ENCODE data around the gene HES5.

The HES5 gene

GRCh38 chr1:2528966-2529783 is 888 bp downstream of the HES5 start:
- H3K4me2 ChIP-seq (ENCODE audit: low read depth, low read length, poor library complexity, severe bottlenecking), result no peak overlapping the region
- 0 out of 2 replicates have a peak, but pooled peaks cover 2% of the 10 kb centered on the region for H4K20me1 ChIP-seq (ENCODE audit: low read depth, low read length)
- TF ChIP-seq CTCF (IDR thresholded peaks at IDR 0.05; ENCODE audit: insufficient read depth, low read length, poor library complexity, severe bottlenecking), result no peak
- H3K27me3 ChIP-seq (ENCODE audit: low read length), result no peaks in the 10 kb centered on the region
- no peaks in the 10 kb centered on the region for H3F3A ChIP-seq (ENCODE audit: insufficient read depth)
- no peaks in the 10 kb centered on the region for H3K36me3 ChIP-seq (ENCODE audit: low read length)
- no peaks in the 10 kb centered on the region for H3K9me2 ChIP-seq (replicated peaks; ENCODE audit: insufficient read depth, low read length)
- H2AFZ ChIP-seq (ENCODE audit: low read depth, low read length, severe bottlenecking), result no peak overlapping the region
- peaks cover 18% of the 10 kb centered on the region for H3K79me2 ChIP-seq (ENCODE audit: insufficient read depth, low read length)
- no peaks in the 10 kb centered on the region for H3K9me3 ChIP-seq (ENCODE audit: insufficient read depth, low read length)
- H3K27ac ChIP-seq (ENCODE audit: low read depth, low read length), result no peak overlapping the region
- no peak overlapping the region for H3K9ac ChIP-seq (ENCODE audit: low read length)
- no peak overlapping the region for H3K4me3 ChIP-seq (ENCODE audit: insufficient read depth, low read length, poor library complexity, severe bottlenecking)

DNA sequence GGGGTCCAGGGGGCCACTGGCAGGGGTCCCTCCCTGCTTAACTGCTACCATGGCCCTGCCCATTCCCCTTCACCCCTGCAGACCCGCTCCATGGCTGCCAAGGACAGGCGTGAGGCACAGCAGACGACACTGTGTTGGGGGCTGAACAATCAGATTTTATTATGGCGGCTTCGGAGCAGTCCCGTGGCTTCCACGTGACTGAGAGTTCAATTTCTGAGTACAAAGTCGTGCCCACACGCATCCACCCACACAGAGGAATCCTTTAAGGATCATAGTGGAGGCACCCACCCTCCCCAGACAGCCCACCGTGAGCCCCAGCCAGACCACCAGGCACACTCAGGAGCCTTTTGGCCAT is 1.5 kb downstream of the HES5 start:
- H2AFZ ChIP-seq (ENCODE audit: low read depth, low read length, severe bottlenecking), result no peak overlapping the region
- no peaks in the 10 kb centered on the region for H3K36me3 ChIP-seq (ENCODE audit: low read length)
- no peak overlapping the region for H3K9ac ChIP-seq (ENCODE audit: low read length)
- peaks cover 24% of the 10 kb centered on the region for H3K79me2 ChIP-seq (ENCODE audit: insufficient read depth, low read length)
- 0 out of 2 replicates have a peak, but pooled peaks cover 2% of the 10 kb centered on the region for H4K20me1 ChIP-seq (ENCODE audit: low read depth, low read length)
- no peak overlapping the region for H3K4me2 ChIP-seq (ENCODE audit: low read depth, low read length, poor library complexity, severe bottlenecking)
- no peaks in the 10 kb centered on the region for H3K9me3 ChIP-seq (ENCODE audit: insufficient read depth, low read length)
- H3K4me3 ChIP-seq (ENCODE audit: insufficient read depth, low read length, poor library complexity, severe bottlenecking), result no peak overlapping the region
- H3K27me3 ChIP-seq (ENCODE audit: low read length), result no peaks in the 10 kb centered on the region
- no peaks in the 10 kb centered on the region for H3F3A ChIP-seq (ENCODE audit: insufficient read depth)
- no peak for TF ChIP-seq CTCF (IDR thresholded peaks at IDR 0.05; ENCODE audit: insufficient read depth, low read length, poor library complexity, severe bottlenecking)
- TF ChIP-seq EZH2phosphoT487 (conservative IDR thresholded peaks at IDR 0.05; ENCODE audit: low read length), result no peak
- no peak overlapping the region for H3K27ac ChIP-seq (ENCODE audit: low read depth, low read length)
- H3K9me2 ChIP-seq (replicated peaks; ENCODE audit: insufficient read depth, low read length), result no peaks in the 10 kb centered on the region

DNA sequence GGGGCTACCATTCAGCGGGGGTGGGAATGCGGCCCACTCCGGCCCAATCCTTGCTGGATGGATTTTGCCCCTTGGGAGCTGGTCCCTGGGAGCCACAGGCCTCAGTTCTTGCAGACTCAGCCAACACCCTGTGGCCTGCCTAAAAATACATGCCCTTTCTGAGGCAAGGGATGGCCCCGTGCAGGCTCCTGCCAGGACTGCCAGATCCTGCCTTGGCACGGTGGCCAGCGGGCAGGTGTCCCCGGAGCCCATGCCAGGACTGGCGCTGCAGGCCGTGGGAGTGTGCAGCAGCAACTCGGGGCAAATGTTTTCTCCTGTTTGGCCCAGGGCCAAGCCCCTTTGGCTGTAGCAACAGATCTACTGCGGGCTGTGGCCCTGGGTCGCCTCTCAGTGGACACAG is 2.0 kb downstream of the HES5 start:
- Histone ChIP-seq H3K79me2 (ENCODE audit: insufficient read depth, low read length) (peaks cover 30% of the 10 kb centered on the region), H3K9ac (ENCODE audit: low read length) (no peak overlapping the region), H3F3A (ENCODE audit: insufficient read depth) (no peaks in the 10 kb centered on the region), H2AFZ (ENCODE audit: low read depth, low read length, severe bottlenecking) (no peak overlapping the region), H3K9me2 (replicated peaks; ENCODE audit: insufficient read depth, low read length) (no peaks in the 10 kb centered on the region), H3K4me2 (ENCODE audit: low read depth, low read length, poor library complexity, severe bottlenecking) (no peak overlapping the region), H4K20me1 (ENCODE audit: low read depth, low read length) (0 out of 2 replicates have a peak, but pooled peaks cover 2% of the 10 kb centered on the region), H3K36me3 (ENCODE audit: low read length) (no peaks in the 10 kb centered on the region), H3K4me3 (ENCODE audit: insufficient read depth, low read length, poor library complexity, severe bottlenecking) (no peak overlapping the region), H3K27me3 (ENCODE audit: low read length) (no peaks in the 10 kb centered on the region), H3K9me3 (ENCODE audit: insufficient read depth, low read length) (no peaks in the 10 kb centered on the region), H3K27ac (ENCODE audit: low read depth, low read length) (no peak overlapping the region)
- TF ChIP-seq EZH2phosphoT487 (conservative IDR thresholded peaks at IDR 0.05; ENCODE audit: low read length), result no peak

DNA sequence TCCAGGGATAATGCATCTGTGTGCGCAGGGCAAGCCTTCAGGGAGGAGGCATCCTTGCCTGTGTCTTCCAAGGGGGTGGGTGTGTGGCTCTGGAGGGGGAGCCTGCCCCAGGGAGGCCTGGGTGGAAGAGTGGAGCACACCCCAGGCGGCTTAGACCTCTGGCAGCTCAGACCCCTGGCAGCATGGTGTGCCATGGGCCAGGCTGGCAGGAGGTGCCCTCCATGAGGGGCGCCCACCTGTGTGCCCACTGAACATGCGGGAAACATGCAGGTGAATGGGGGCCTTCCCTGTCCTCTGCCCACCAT is 2.6 kb downstream of the HES5 start:
- H3K4me2 ChIP-seq (ENCODE audit: low read depth, low read length, poor library complexity, severe bottlenecking), result no peak overlapping the region
- H4K20me1 ChIP-seq (ENCODE audit: low read depth, low read length), result 0 out of 2 replicates have a peak, but pooled peaks cover 2% of the 10 kb centered on the region
- H3K9me2 ChIP-seq (replicated peaks; ENCODE audit: insufficient read depth, low read length), result no peaks in the 10 kb centered on the region

More for the DNA sequence above, 2.6 kb downstream of the HES5 start:
- Histone ChIP-seq H3K27ac (ENCODE audit: low read depth, low read length) (no peak overlapping the region), H3K9ac (ENCODE audit: low read length) (no peak overlapping the region), H2AFZ (ENCODE audit: low read depth, low read length, severe bottlenecking) (no peak overlapping the region), H3K9me3 (ENCODE audit: insufficient read depth, low read length) (no peaks in the 10 kb centered on the region), H3K79me2 (ENCODE audit: insufficient read depth, low read length) (peaks cover 35% of the 10 kb centered on the region), H3K27me3 (ENCODE audit: low read length) (no peaks in the 10 kb centered on the region), H3K4me3 (ENCODE audit: insufficient read depth, low read length, poor library complexity, severe bottlenecking) (no peak overlapping the region), H3F3A (ENCODE audit: insufficient read depth) (no peaks in the 10 kb centered on the region), H3K36me3 (ENCODE audit: low read length) (no peaks in the 10 kb centered on the region)
- TF ChIP-seq EZH2phosphoT487 (conservative IDR thresholded peaks at IDR 0.05; ENCODE audit: low read length), result no peak
- TF ChIP-seq CTCF (IDR thresholded peaks at IDR 0.05; ENCODE audit: insufficient read depth, low read length, poor library complexity, severe bottlenecking), result no peak

Measured in SU-DHL-6 (cell line).